ENCODE data around the gene KANK3. TPM values are rescaled to one million over a fixed set of nuclear protein-coding genes. Genes with fewer than 3 reads are reported as not detected.

KANK3 gene
- total and polyA plus RNA-seq, 10 of the 15 experiments (the other 5 are each of a cell fraction or from before 2014, with no cell fraction given) = 0.03 to 0.93 (median 0.22) TPM; not detected in 1

DNA sequence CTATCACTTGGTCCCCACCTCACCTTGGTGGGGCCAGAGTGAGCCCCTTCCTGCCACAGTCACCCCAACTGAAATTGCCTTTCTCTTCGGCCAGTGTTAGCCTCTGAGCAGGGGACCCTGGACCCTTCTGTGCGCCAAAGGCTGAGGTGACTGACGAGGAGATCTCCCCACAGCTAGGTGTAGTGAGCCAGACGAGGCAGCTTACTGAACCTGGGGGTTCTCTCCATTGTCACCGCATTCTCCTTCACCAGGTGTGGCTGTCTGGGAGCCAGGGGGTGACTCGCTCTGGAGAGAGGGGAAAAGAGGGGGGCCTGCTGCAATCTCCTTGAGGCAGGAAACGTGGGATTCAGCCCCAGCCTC lies 20.4 kb downstream of the KANK3 start:
- ChIA-PET CTCF (interaction anchor here (0.9 to 1.7 kb wide), 5 partner anchors 14 to 170 kb away, joined by 3 to 6 read pairs (median 3); no protein-coding TSS in a partner anchor), POLR2A (interaction anchor here (0.5 kb wide), 1 partner anchor 69 kb away, joined by 4 read pairs; no protein-coding TSS in a partner anchor), RAD21 (ENCODE audit: unreplicated experiment) (interaction anchor here (1.0 to 1.9 kb wide), 2 partner anchors 164 to 379 kb away, joined by 3 to 4 read pairs; partner anchors contain the start of gene TIMM44), SMC1A (ENCODE audit: uncharacterized antibody, unreplicated experiment) (interaction anchor here (1.4 kb wide), 1 partner anchor 52 kb away, joined by 3 read pairs; no protein-coding TSS in a partner anchor)
- Histone ChIP-seq H3K27ac (ENCODE audit: control insufficient read depth, insufficient read depth) (peak overlapping the region; percentile 84; the same call in 1 of the 2 replicates), H3K4me1 (ENCODE audit: control insufficient read depth, insufficient read depth, low read length) (peaks cover 21% of the 10 kb centered on the region), H2AFZ (ENCODE audit: control insufficient read depth, low read depth, low read length) (no peak overlapping the region), H3K9me3 (replicated peaks; ENCODE audit: control insufficient read depth, insufficient read depth, low read length) (no peaks in the 10 kb centered on the region), H3K9ac (ENCODE audit: control insufficient read depth, insufficient read depth, low read length) (peak overlapping the region; percentile 93), H3K36me3 (ENCODE audit: control insufficient read depth in 2 of 2, insufficient read depth in 2 of 2, low read length in 1 of 2) (peaks cover 5 to 10% of the 10 kb centered on the region in 2 experiments), H3K4me3 (peak overlapping the region; percentile 98), H3K79me2 (ENCODE audit: control insufficient read depth, insufficient read depth, low read length) (peaks cover 36% of the 10 kb centered on the region), H3K4me2 (ENCODE audit: control insufficient read depth, insufficient read depth) (peak overlapping the region; percentile 97), H3K27me3 (replicated peaks in 1 of 2; ENCODE audit: control insufficient read depth in 2 of 2, insufficient read depth in 2 of 2, low read length in 1 of 2) (no peaks in the 10 kb centered on the region), H4K20me1 (ENCODE audit: control insufficient read depth, insufficient read depth) (no peaks in the 10 kb centered on the region)
- no peak for FAIRE-seq
- no peak for ATAC-seq
- WGBS (ENCODE audit: insufficient coverage, insufficient replicate concordance, low lambda C conversion rate, missing lambda C conversion rate) = 28% methylated on average over 7 of the region's 7 CpGs
- no TSS peak for BruUV-seq (replicated peaks)
- in situ Hi-C loops (cut with MboI) (no loop called here), intact Hi-C loops (cut with micrococcal nuclease; ENCODE audit: unreplicated experiment) (loop anchor here (5.0 kb wide), 1 partner anchor 55 kb away; no protein-coding TSS in a partner anchor)
- no peak for DNase-seq (ENCODE audit: low read depth, low spot score)
- TF ChIP-seq SRF (IDR thresholded peaks at IDR 0.05; ENCODE audit: low read depth in 2 of 2, low read length in 2 of 2) (no peak), POLR2A (IDR thresholded peaks at IDR 0.05; ENCODE audit: low read depth, low read length) (peak; percentile 42; the same call in 1 of the 2 replicates)

DNA sequence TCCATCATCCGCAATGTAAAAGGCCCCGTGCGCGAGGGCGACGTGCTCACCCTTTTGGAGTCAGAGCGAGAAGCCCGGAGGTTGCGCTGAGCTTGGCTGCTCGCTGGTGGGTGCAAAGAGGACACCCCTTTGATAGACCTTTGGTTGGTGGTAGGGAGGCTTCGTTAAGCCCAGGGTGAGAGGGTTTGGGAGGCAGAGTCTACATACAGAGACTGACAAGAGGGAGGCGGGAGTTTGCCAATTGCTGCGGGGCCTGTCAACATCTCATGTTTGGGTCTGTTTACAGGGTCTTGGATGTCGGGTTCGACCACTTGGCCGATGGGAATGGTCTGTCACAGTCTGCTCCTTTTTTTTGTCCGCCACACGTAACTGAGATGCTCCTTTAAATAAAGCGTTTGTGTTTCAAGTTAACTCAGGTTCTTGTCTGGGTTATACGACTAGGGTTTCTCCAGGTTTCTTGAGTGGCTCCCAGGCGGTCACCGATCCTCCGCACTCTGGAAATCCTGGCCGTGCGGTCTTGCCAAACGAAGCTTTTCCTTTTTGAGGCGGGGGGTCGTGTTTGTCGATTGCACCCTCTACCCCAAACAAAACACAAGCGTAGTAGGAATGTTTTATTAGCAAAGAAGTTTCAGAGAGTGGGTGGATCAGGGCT lies 20.9 kb downstream of the KANK3 start:
- ATAC-seq = peak; percentile 7
- peaks cover 36% of the 10 kb centered on the region for H3K79me2 ChIP-seq (ENCODE audit: control insufficient read depth, insufficient read depth, low read length)
- in situ Hi-C loops (cut with MboI) (no loop called here), intact Hi-C loops (cut with micrococcal nuclease; ENCODE audit: unreplicated experiment) (loop anchor here (5.0 kb wide), 1 partner anchor 55 kb away; no protein-coding TSS in a partner anchor)
- BruUV-seq (replicated peaks) = no TSS peak
- H3K36me3 ChIP-seq (ENCODE audit: control insufficient read depth in 2 of 2, insufficient read depth in 2 of 2, low read length in 1 of 2) = peaks cover 5 to 10% of the 10 kb centered on the region in 2 experiments
- FAIRE-seq = no peak
- TF ChIP-seq, protein P1, sequence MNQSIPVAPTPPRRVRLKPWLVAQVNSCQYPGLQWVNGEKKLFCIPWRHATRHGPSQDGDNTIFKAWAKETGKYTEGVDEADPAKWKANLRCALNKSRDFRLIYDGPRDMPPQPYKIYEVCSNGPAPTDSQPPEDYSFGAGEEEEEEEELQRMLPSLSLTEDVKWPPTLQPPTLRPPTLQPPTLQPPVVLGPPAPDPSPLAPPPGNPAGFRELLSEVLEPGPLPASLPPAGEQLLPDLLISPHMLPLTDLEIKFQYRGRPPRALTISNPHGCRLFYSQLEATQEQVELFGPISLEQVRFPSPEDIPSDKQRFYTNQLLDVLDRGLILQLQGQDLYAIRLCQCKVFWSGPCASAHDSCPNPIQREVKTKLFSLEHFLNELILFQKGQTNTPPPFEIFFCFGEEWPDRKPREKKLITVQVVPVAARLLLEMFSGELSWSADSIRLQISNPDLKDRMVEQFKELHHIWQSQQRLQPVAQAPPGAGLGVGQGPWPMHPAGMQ (IDR thresholded peaks at IDR 0.05; ENCODE audit: borderline replicate concordance) = no peak
- TF ChIP-seq, protein P2, sequence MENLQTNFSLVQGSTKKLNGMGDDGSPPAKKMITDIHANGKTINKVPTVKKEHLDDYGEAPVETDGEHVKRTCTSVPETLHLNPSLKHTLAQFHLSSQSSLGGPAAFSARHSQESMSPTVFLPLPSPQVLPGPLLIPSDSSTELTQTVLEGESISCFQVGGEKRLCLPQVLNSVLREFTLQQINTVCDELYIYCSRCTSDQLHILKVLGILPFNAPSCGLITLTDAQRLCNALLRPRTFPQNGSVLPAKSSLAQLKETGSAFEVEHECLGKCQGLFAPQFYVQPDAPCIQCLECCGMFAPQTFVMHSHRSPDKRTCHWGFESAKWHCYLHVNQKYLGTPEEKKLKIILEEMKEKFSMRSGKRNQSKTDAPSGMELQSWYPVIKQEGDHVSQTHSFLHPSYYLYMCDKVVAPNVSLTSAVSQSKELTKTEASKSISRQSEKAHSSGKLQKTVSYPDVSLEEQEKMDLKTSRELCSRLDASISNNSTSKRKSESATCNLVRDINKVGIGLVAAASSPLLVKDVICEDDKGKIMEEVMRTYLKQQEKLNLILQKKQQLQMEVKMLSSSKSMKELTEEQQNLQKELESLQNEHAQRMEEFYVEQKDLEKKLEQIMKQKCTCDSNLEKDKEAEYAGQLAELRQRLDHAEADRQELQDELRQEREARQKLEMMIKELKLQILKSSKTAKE (IDR thresholded peaks at IDR 0.05; ENCODE audit: low read depth, poor library complexity, severe bottlenecking) = no peak
- TF ChIP-seq, protein P3, sequence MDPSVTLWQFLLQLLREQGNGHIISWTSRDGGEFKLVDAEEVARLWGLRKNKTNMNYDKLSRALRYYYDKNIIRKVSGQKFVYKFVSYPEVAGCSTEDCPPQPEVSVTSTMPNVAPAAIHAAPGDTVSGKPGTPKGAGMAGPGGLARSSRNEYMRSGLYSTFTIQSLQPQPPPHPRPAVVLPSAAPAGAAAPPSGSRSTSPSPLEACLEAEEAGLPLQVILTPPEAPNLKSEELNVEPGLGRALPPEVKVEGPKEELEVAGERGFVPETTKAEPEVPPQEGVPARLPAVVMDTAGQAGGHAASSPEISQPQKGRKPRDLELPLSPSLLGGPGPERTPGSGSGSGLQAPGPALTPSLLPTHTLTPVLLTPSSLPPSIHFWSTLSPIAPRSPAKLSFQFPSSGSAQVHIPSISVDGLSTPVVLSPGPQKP (IDR thresholded peaks at IDR 0.05; ENCODE audit: low read depth, low read length) = no peak
- peak overlapping the region; percentile 84 for H3K27ac ChIP-seq (ENCODE audit: control insufficient read depth, insufficient read depth)
- H3K27me3 ChIP-seq (replicated peaks in 1 of 2; ENCODE audit: control insufficient read depth in 2 of 2, insufficient read depth in 2 of 2, low read length in 1 of 2) = no peaks in the 10 kb centered on the region
- H2AFZ ChIP-seq (ENCODE audit: control insufficient read depth, low read depth, low read length) = no peak overlapping the region; the same call in 1 of the 2 replicates
- no peaks in the 10 kb centered on the region for H3K9me3 ChIP-seq (replicated peaks; ENCODE audit: control insufficient read depth, insufficient read depth, low read length)
- peaks cover 21% of the 10 kb centered on the region for H3K4me1 ChIP-seq (ENCODE audit: control insufficient read depth, insufficient read depth, low read length)
- peak overlapping the region; percentile 97 for H3K4me2 ChIP-seq (ENCODE audit: control insufficient read depth, insufficient read depth)
- H3K9ac ChIP-seq (ENCODE audit: control insufficient read depth, insufficient read depth, low read length) = peak overlapping the region; percentile 93
- 2% methylated on average over 30 of the region's 30 CpGs for WGBS (ENCODE audit: insufficient coverage, insufficient replicate concordance, low lambda C conversion rate, missing lambda C conversion rate)
- ChIA-PET POLR2A (interaction anchor here (1.4 kb wide), 1 partner anchor 11 kb away, joined by 3 read pairs; no protein-coding TSS in a partner anchor), SMC1A (ENCODE audit: uncharacterized antibody, unreplicated experiment) (interaction anchor here (1.4 kb wide), 1 partner anchor 52 kb away, joined by 3 read pairs; no protein-coding TSS in a partner anchor), RAD21 (ENCODE audit: unreplicated experiment) (interaction anchor here (1.9 kb wide), 1 partner anchor 378 kb away, joined by 4 read pairs; the partner anchor contains the start of gene TIMM44), CTCF (interaction anchor here (0.8 to 1.7 kb wide), 4 partner anchors 16 to 170 kb away, joined by 3 to 6 read pairs (median 4); no protein-coding TSS in a partner anchor)
- H3K4me3 ChIP-seq = peak overlapping the region; percentile 98
- no peaks in the 10 kb centered on the region for H4K20me1 ChIP-seq (ENCODE audit: control insufficient read depth, insufficient read depth)
- DNase-seq (ENCODE audit: low read depth, low spot score) = no peak

Measured in GM12878 (cell line).